Common myeloid progenitor, CD34-positive (primary cell): ENCODE measurements around the gene HMGA1.
"Not testable (repeated sequence)": the region's sequence is repeated elsewhere in the genome, so short reads cannot be mapped to it uniquely, and the experiment has no call there.

Experiments used
- CTCF ChIA-PET: fragments of 350-600 bp; sonication (Branson Sonifier 250); formaldehyde crosslinking; loops from one replicate; lab custom pipeline; 2021; ENCODE audit warnings: antibody characterized with exemption; lab: Charles Lee
- POLR2A ChIA-PET: fragments of 350-600 bp; sonication (Branson Sonifier 250); formaldehyde crosslinking; loops from one replicate; lab custom pipeline; 2021; ENCODE audit warnings: antibody characterized with exemption; lab: Charles Lee
- DNase-seq, 3 donors: peaks; one replicate each; pipeline versions ENCODE4 v3.0.0 to v3.0.0-alpha.2; 2013
- H3K27ac ChIP-seq, 2 experiments: 1 replicate in 1 of 2; 2 replicates in 1 of 2; pipeline ENCODE4 v1.7.0; 2013; ENCODE audit warnings: inconsistent platforms in 2 of 2, low read length in 2 of 2, mild to moderate bottlenecking in 2 of 2, low read depth in 1 of 2, moderate library complexity in 1 of 2; ENCODE audit not compliant: severe bottlenecking in 2 of 2, insufficient read depth in 1 of 2, poor library complexity in 1 of 2
- H3K27me3 ChIP-seq, 5 experiments: replicated peaks in 2 of 5; 1 replicate in 3 of 5; 2 replicates in 2 of 5; pipeline versions ENCODE4 v1.6.1 to v1.7.0; 2013; ENCODE audit warnings: low read length in 4 of 5, mild to moderate bottlenecking in 2 of 5, moderate library complexity in 2 of 5, inconsistent platforms in 1 of 5; ENCODE audit not compliant: insufficient read depth in 5 of 5, control insufficient read depth in 4 of 5
- H3K36me3 ChIP-seq, 4 experiments: 1 replicate in 2 of 4; 2 replicates in 2 of 4; pipeline versions ENCODE4 v1.6.1 to v1.7.0; 2013; ENCODE audit warnings: low read length in 3 of 4, control low read depth in 1 of 4, mild to moderate bottlenecking in 1 of 4; ENCODE audit not compliant: control insufficient read depth in 4 of 4, insufficient read depth in 4 of 4
- H3K4me1 ChIP-seq, 4 experiments: 1 replicate in 3 of 4; 2 replicates in 1 of 4; pipeline versions ENCODE4 v1.6.1 to v1.7.1; 2013; ENCODE audit warnings: low read length in 3 of 4, mild to moderate bottlenecking in 3 of 4, control low read depth in 1 of 4, inconsistent platforms in 1 of 4, moderate library complexity in 1 of 4; ENCODE audit not compliant: control insufficient read depth in 4 of 4, insufficient read depth in 4 of 4; ENCODE audit errors: control extremely low read depth in 1 of 4
- H3K4me3 ChIP-seq, 7 experiments: 1 replicate in 4 of 7; 2 replicates in 3 of 7; pipeline versions ENCODE4 v1.5.1 to v1.7.0; 2013; ENCODE audit warnings: mild to moderate bottlenecking in 7 of 7, low read length in 6 of 7, moderate library complexity in 6 of 7, inconsistent platforms in 2 of 7, low read depth in 2 of 7, control low read depth in 1 of 7; ENCODE audit not compliant: insufficient read depth in 4 of 7, control insufficient read depth in 1 of 7; ENCODE audit errors: extremely low read depth in 1 of 7
- H3K9me3 ChIP-seq, 5 experiments: 1 replicate in 4 of 5; 2 replicates in 1 of 5; pipeline versions ENCODE4 v1.6.1 to v1.7.1; 2013; ENCODE audit warnings: low read length in 4 of 5, mild to moderate bottlenecking in 2 of 5, inconsistent platforms in 1 of 5, low read depth in 1 of 5, moderate library complexity in 1 of 5; ENCODE audit not compliant: control insufficient read depth in 4 of 5, insufficient read depth in 2 of 5; ENCODE audit errors: control extremely low read depth in 1 of 5
- WGBS: methylation state at CpG from one replicate; pipeline ENCODE4 v1.1.5; 2013; ENCODE audit not compliant: insufficient coverage; 5-methylcytosine and 5-hydroxymethylcytosine counted together

The HMGA1 gene

DNA sequence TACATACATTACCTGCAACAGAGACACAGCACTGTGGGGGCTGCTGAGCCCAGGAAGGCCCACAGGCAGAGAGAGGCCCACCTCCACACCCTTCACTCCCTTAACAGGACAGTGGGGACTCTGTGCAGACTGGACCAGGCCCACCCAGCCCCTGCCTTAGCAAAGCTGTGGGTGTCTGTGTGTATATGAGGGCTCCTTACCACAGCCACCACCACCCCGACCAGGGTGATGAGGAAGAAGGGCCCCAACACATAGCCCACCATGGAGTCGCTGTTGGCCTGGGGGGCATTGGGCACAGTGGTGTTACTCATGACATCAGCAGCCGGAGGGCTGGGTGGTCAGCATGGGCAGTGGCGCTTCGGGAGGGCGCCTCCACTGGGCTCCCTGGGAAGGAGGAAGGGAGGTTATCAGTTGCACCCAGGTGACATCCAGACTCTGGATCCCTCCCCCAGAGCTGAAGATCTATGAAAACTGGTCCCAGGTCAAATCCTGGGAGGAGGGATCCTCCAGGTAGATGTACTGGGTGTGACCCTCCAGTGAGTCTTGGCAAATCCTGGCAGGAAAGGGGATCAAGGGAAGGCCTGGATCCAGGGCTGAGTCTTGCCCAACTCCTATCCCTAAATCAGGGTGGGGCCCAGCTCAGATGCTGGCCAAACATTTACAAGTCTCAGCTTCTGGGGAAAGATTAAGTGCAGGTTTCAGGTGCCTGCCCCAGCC is 11.0 kb downstream of the HMGA1 start:
- no peak for DNase-seq
- H3K4me3 ChIP-seq = peak overlapping the region in 4 of 7 experiments; percentile 86 to 94 (median 89)
- peaks cover 5 to 49% (median 43%) of the 10 kb centered on the region in 4 experiments for H3K4me1 ChIP-seq
- H3K9me3 ChIP-seq = no peaks in the 10 kb centered on the region
- POLR2A ChIA-PET = interaction anchor here (1.2 to 2.6 kb wide), 3 partner anchors 11 to 167 kb away, joined by 4 to 15 read pairs (median 14); partner anchors contain the start of gene HMGA1
- WGBS = 81% methylated on average over 5 of the region's 6 CpGs
- H3K36me3 ChIP-seq = peaks cover 0 to 29% (median 11%) of the 10 kb centered on the region in 4 experiments
- H3K27ac ChIP-seq = peak overlapping the region in 1 of 2 experiments; percentile 83
- H3K27me3 ChIP-seq = no peaks in the 10 kb centered on the region
- CTCF ChIA-PET = interaction anchor here (0.6 to 5.8 kb wide), 10 partner anchors 24 to 362 kb away, joined by 3 to 139 read pairs (median 4); partner anchors contain the start of gene NUDT3

DNA sequence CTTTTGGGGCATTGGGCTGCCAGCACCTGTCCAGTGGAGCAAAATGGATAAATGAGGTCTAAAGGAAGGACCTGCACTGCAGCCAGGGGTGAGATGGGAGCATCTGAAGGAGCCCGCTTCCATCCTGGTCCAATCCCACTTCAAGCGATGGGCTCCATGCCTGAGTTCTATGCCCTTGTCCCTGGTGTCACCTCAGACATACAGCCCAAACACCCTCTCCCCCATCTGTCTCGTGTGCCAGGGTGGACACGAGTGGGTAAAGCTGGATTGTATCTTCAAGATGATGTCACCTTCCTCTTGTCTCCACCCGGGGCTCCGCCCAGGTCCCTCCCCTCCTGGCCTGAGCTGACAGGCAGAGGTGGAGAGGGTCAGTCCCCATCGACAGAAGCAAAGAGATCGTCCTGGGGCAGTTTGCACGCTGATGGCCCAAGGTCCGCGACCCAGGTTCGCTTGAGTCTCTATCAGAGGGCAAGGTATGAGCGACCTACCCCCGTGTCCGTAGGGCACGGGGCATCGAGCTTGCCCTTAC is 11.6 kb downstream of the HMGA1 start:
- Histone ChIP-seq H3K27ac (peak overlapping the region; percentile 33 to 83), H3K36me3 (peaks cover 0 to 23% (median 7%) of the 10 kb centered on the region in 4 experiments), H3K27me3 (no peaks in the 10 kb centered on the region), H3K4me3 (peak overlapping the region; percentile 53 to 94 (median 89)), H3K9me3 (no peaks in the 10 kb centered on the region), H3K4me1 (peaks cover 5 to 42% (median 36%) of the 10 kb centered on the region in 4 experiments)
- CTCF ChIA-PET = interaction anchor here (1.0 to 5.8 kb wide), 10 partner anchors 24 to 173 kb away, joined by 3 to 139 read pairs (median 4); partner anchors contain the start of gene NUDT3
- 8% methylated on average over 14 of the region's 17 CpGs for WGBS
- DNase-seq = peak in 1 of 3 donors; percentile 51
- POLR2A ChIA-PET = interaction anchor here (0.6 to 2.6 kb wide), 4 partner anchors 12 to 1014 kb away, joined by 4 to 15 read pairs (median 9); partner anchors contain the start of gene HMGA1

DNA sequence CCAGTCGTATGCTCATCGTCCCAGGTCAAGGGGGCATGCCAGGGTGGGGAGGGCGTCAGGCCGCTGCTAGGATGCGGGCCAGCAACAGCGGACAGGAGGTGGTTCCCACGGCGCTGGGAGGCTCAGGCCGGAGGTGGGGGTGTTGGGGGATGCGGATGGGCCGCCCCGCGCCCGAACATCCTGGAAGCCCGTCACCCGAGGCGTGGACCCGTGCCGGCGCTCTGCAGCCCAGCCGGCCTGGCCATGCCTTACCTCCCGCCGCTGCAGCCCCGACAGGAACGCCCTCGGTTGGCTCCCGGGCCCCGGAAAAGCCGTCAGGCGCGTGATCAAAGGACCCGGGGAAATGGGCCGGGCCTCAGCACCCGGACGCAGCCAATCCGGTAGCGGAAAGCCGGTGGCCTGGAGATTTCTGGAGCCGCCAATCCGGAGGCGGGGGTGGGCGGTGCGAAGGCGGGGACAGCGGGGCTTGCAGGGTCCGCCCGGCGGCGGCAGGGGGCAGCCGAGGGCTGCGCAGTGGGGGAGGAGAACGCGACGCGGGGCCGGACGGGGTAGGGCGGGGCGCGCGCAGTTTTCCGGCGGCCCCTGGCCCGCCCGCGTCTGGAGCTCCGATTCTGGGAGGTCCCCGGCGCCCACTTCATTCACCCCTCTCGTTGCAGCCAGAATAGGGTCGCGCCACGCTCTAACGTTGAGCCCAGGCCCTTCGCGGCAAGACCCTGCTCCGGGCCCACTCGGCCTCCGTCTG is 12.2 kb downstream of the HMGA1 start, which contains the start of gene SMIM29:
TSS of gene SMIM29 (minus strand) at position 280 of the 742 bp plus-strand sequence. CDS start 1,215 bp downstream, outside the sequence.
- peak within 1 kb of the TSS; percentile 53 to 94 (median 89) for H3K4me3 ChIP-seq
- 0% methylated on average over 67 of the region's 79 CpGs for WGBS

DNA sequence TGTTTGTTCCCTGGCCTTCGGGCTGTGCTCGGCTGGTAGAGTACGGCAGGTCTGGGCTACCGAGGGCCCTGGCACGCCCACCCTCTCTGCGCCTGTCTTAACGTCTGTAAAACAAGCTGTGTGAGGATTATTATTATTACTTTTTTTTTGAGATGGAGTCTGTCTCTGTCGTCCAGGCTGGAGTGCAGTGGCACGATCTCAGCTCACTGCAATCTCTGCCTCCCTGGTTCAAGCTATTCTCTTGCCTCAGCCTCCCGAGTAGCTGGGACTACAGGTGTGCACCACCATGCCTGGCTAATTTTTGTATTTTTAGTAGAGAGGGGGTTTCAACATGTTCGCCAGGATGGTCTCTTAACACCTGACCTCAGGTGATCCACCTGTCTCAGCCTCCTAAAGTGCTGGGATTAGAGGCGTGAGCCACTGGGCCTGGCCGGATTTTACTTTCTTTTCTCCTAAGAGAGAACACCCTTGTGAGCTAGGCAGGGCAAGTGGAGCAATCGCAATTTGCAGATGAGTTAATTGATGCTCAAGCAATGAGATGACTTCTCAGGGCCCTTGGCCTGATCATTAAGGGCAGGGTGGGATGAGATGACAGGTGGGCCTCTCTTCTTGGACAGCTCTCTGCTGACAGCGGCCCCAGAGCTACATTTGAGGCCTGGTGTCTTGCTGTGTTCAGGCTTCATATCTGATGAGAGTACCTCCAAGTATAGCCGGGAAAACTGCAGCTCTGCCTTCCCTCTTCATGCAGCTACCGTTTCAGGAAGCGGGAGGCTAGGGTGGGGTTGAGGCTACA is 13.0 kb downstream of the HMGA1 start:
- no peak for DNase-seq
- H3K27me3 ChIP-seq = no peaks in the 10 kb centered on the region
- no peaks in the 10 kb centered on the region for H3K9me3 ChIP-seq
- H3K36me3 ChIP-seq = peaks cover 0 to 9% (median 4%) of the 10 kb centered on the region in 4 experiments
- H3K27ac ChIP-seq = peak overlapping the region; percentile 33 to 83
- ChIA-PET CTCF (interaction anchor here (0.6 to 5.8 kb wide), 44 partner anchors 11 to 273 kb away, joined by 3 to 139 read pairs (median 4); partner anchors contain the start of gene NUDT3), POLR2A (interaction anchor here (1.2 to 2.6 kb wide), 4 partner anchors 13 to 165 kb away, joined by 4 to 15 read pairs (median 11); partner anchors contain the start of genes HMGA1 and NUDT3)
- WGBS = 65% methylated on average over 10 of the region's 18 CpGs
- peaks cover 5 to 29% (median 23%) of the 10 kb centered on the region in 4 experiments for H3K4me1 ChIP-seq
- H3K4me3 ChIP-seq = peak overlapping the region; percentile 42 to 94 (median 86)

More for the DNA sequence above, 12.2 kb downstream of the HMGA1 start, which contains the start of gene SMIM29:
- no peaks in the 10 kb centered on the region for H3K9me3 ChIP-seq
- no peaks in the 10 kb centered on the region for H3K27me3 ChIP-seq
- peak within 1 kb of the TSS; percentile 33 to 83 for H3K27ac ChIP-seq
- H3K4me1 ChIP-seq = peaks cover 5 to 36% (median 30%) of the 10 kb centered on the region in 4 experiments
- CTCF ChIA-PET = interaction anchor here (0.6 to 5.8 kb wide), 44 partner anchors 12 to 274 kb away, joined by 3 to 139 read pairs (median 4); partner anchors contain the start of gene NUDT3
- H3K36me3 ChIP-seq = peaks cover 0 to 17% (median 4%) of the 10 kb centered on the region in 4 experiments
- POLR2A ChIA-PET = interaction anchor here (0.6 to 2.6 kb wide), 6 partner anchors 12 to 1014 kb away, joined by 4 to 15 read pairs (median 6); partner anchors contain the start of genes HMGA1 and NUDT3
- peak; percentile 89 to 95 (median 95) for DNase-seq

DNA sequence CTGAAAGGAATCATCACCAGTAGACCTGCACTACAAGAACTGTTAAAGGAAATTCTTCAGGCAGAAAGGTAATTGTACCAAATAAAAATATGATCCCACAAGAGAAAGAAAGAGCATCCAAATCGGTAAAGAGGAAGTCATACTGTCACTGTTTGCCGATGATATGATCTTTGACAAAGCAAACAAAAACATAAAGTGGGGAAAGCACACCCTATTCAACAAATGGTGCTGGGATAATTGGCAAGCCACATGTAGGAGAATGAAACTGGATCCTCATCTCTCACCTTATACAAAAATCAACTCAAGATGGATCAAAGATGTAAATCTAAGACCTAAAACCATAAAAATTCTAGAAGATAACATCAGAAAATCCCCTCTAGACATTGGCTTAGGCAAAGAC is 15.7 kb downstream of the HMGA1 start:
- no CpG with 5 or more reads among the region's 2 CpGs for WGBS
- CTCF ChIA-PET, POLR2A ChIA-PET: not testable (repeated sequence)

More for the DNA sequence above, 15.7 kb downstream of the HMGA1 start:
- not testable (repeated sequence) for H3K27ac ChIP-seq, H3K9me3 ChIP-seq, H3K36me3 ChIP-seq, DNase-seq, H3K27me3 ChIP-seq, H3K4me3 ChIP-seq
- peaks cover 5 to 24% (median 20%) of the 10 kb centered on the region in 4 experiments for H3K4me1 ChIP-seq
